WTC11 (cell line): ENCODE data around the gene CHKB. TPM values are rescaled to one million over a fixed set of nuclear protein-coding genes. Genes with fewer than 3 reads are reported as not detected.
A peak's percentile ranks its signal among the peaks of the same experiment; 100 is the strongest.

Experiments
- ATAC-seq: fragments of 200-7000 bp; cut with Tn5 transposase; 2 replicates; pipeline ENCODE4 v1.10.0; 2021; ENCODE audit warnings: mild to moderate bottlenecking, moderate library complexity
- CTCF ChIA-PET: fragments of 300-600 bp; sonication (Branson Sonifier 250); formaldehyde crosslinking; loops from one replicate; lab custom pipeline; 2021; ENCODE audit warnings: antibody characterized with exemption; lab: Charles Lee
- POLR2A ChIA-PET: fragments of 350-600 bp; sonication (Branson Sonifier 250); formaldehyde crosslinking; loops from one replicate; lab custom pipeline; 2021; ENCODE audit warnings: antibody characterized with exemption; lab: Charles Lee
- DNase-seq: peaks from one replicate; pipeline ENCODE4 v3.0.0; 2021; ENCODE audit warnings: low spot score
- H3K27ac Mint-ChIP-seq: 2 replicates; pipeline ENCODE4 v1.8.0; 2021; ENCODE audit warnings: mixed read lengths
- H3K27me3 Mint-ChIP-seq: 2 replicates; pipeline ENCODE4 v1.8.0; 2021; ENCODE audit warnings: low read depth, mild to moderate bottlenecking, moderate library complexity, mixed read lengths
- H3K36me3 Mint-ChIP-seq: 2 replicates; pipeline ENCODE4 v1.8.0; 2021; ENCODE audit warnings: mixed read lengths
- H3K4me1 Mint-ChIP-seq: 2 replicates; pipeline ENCODE4 v1.8.0; 2022; ENCODE audit warnings: mixed read lengths
- H3K4me3 Mint-ChIP-seq: 2 replicates; pipeline ENCODE4 v1.8.0; 2021; ENCODE audit warnings: mild to moderate bottlenecking, moderate library complexity, mixed read lengths
- H3K9me3 Mint-ChIP-seq: 2 replicates; pipeline ENCODE4 v1.8.0; 2021; ENCODE audit warnings: mixed read lengths
- EMX1 ChIP-seq: fragments of 250-450 bp; sonication (Bioruptor Pico); IDR thresholded peaks from 2 replicates; pipeline ENCODE4 v1.8.0; 2021; ENCODE audit warnings: mild to moderate bottlenecking
- FOXP1 ChIP-seq: sonication (generic); formaldehyde crosslinking; IDR thresholded peaks from 2 replicates; pipeline ENCODE4 v1.8.0; 2022; ENCODE audit warnings: missing genetic modification reagents, mild to moderate bottlenecking, moderate library complexity, borderline replicate concordance
- GRHL2 ChIP-seq: fragments of 250-450 bp; sonication (Bioruptor Pico); IDR thresholded peaks from 2 replicates; pipeline ENCODE4 v1.8.0; 2022; ENCODE audit warnings: mild to moderate bottlenecking, moderate library complexity; ENCODE audit not compliant: insufficient replicate concordance, severe bottlenecking
- HMGA2 ChIP-seq: fragments of 250-450 bp; sonication (Bioruptor Pico); IDR thresholded peaks from 2 replicates; pipeline ENCODE4 v1.4.0; 2021; ENCODE audit warnings: mild to moderate bottlenecking, moderate library complexity
- JUN ChIP-seq: sonication (generic); formaldehyde crosslinking; IDR thresholded peaks from 2 replicates; pipeline ENCODE4 v1.8.0; 2023; ENCODE audit warnings: mild to moderate bottlenecking, missing genetic modification reagents
- MYBL2 ChIP-seq: sonication (generic); formaldehyde crosslinking; IDR thresholded peaks from 2 replicates; pipeline ENCODE4 v1.8.1; 2023; ENCODE audit warnings: mild to moderate bottlenecking, moderate library complexity, missing genetic modification reagents
- NFATC4 ChIP-seq: fragments of 250-450 bp; sonication (Bioruptor Pico); IDR thresholded peaks from 2 replicates; pipeline ENCODE4 v1.9.0; 2021; ENCODE audit warnings: mild to moderate bottlenecking
- NR1H2 ChIP-seq: sonication (generic); formaldehyde crosslinking; IDR thresholded peaks from 2 replicates; pipeline ENCODE4 v1.9.0; 2021; ENCODE audit warnings: mild to moderate bottlenecking, moderate library complexity, missing genetic modification reagents
- NR2C2 ChIP-seq: sonication (generic); formaldehyde crosslinking; IDR thresholded peaks from 2 replicates; pipeline ENCODE4 v1.8.0; 2022; ENCODE audit warnings: mild to moderate bottlenecking, missing genetic modification reagents
- SP1 ChIP-seq: sonication (generic); formaldehyde crosslinking; conservative IDR thresholded peaks from 2 replicates; pipeline ENCODE4 v1.8.1; 2022; ENCODE audit warnings: missing genetic modification reagents
- TCF7 ChIP-seq: sonication (generic); formaldehyde crosslinking; IDR thresholded peaks from 2 replicates; pipeline ENCODE4 v1.8.0; 2022; ENCODE audit warnings: mild to moderate bottlenecking, low read depth, missing genetic modification reagents, moderate library complexity
- TP53 ChIP-seq: sonication (generic); formaldehyde crosslinking; IDR thresholded peaks from 2 replicates; pipeline ENCODE4 v1.8.1; 2023; ENCODE audit warnings: mild to moderate bottlenecking, missing genetic modification reagents
- ZNF423 ChIP-seq: fragments of 250-450 bp; sonication (Bioruptor Pico); IDR thresholded peaks from 2 replicates; pipeline ENCODE4 v2.1.2; 2022; ENCODE audit warnings: mild to moderate bottlenecking, moderate library complexity
- total RNA-seq: library from RNA; stranded (reverse); gene quantifications from 3 replicates; pipeline ENCODE4 v1.2.3, GENCODE V29; 2021
- TF ChIP-seq, protein P1 (sequence below): fragments of 250-450 bp; sonication (Bioruptor Pico); IDR thresholded peaks from 2 replicates; pipeline ENCODE4 v2.1.2; 2022; ENCODE audit warnings: mild to moderate bottlenecking, moderate library complexity
- TF ChIP-seq, protein P2 (sequence below): fragments of 200-600 bp; IDR thresholded peaks from 2 replicates; pipeline ENCODE4 v1.8.0; 2022; ENCODE audit warnings: antibody characterized with exemption
- TF ChIP-seq, protein P3 (sequence below): sonication (generic); formaldehyde crosslinking; conservative IDR thresholded peaks from 2 replicates; pipeline ENCODE4 v1.8.1; 2022; ENCODE audit warnings: mild to moderate bottlenecking, missing genetic modification reagents
- TF ChIP-seq, protein P4 (sequence below): sonication (generic); formaldehyde crosslinking; IDR thresholded peaks from 2 replicates; pipeline ENCODE4 v1.8.1; 2022; ENCODE audit warnings: missing genetic modification reagents, borderline replicate concordance
- TF ChIP-seq, protein P5 (sequence below): sonication (generic); formaldehyde crosslinking; IDR thresholded peaks from 2 replicates; pipeline ENCODE4 v1.8.0; 2022; ENCODE audit warnings: mild to moderate bottlenecking, missing genetic modification reagents
- TF ChIP-seq, protein P6 (sequence below): sonication (generic); formaldehyde crosslinking; IDR thresholded peaks from 2 replicates; pipeline ENCODE4 v1.8.0; 2023; ENCODE audit warnings: mild to moderate bottlenecking, missing genetic modification reagents

CHKB gene
- total RNA-seq, 1 experiment from 2014 or later: 75.4 TPM

DNA sequence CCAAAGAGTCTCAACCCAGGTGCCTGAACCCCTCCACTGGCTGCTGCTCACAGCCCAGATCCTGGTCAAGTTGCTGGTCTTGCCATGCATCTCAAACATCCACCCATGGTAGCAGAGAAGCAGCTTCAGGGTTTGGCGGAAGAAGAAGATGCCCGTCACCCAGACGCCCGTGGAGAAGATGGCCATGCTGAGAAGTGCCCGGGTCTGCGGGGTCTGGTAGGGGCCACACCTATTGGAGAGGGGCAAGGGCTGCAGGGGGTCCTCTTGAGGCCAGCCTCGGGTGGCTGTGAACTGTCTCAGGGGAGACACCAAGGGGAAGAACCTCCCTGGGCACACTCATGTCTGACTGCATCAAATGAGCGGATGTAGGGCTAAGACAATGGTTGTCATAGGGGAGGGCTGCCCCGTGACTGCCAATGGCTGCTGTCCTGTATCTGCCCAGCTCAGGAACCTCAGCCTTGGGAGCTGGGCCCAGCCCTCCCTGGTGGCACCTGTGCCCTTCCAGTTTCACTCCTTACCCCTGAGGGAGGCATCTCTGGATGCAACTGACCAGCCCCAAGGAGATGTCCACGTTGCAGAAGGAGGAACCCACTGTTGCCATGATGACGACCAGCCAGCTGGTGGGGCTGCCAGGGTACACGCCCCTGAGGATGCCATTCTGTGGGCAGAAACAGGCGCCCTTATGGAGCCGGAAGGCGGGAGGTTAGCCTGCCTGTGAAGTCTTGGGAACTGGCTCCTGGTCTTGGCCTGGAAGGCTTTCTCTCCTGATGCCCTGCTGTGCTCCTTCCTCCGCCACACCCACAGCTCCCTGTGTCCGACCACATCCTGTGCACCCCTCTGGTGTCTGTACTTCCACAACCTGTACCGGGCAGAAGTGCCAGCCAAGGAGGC lies 5.6 kb downstream of the CHKB start:
- peaks cover 14% of the 10 kb centered on the region for H3K36me3 Mint-ChIP-seq

DNA sequence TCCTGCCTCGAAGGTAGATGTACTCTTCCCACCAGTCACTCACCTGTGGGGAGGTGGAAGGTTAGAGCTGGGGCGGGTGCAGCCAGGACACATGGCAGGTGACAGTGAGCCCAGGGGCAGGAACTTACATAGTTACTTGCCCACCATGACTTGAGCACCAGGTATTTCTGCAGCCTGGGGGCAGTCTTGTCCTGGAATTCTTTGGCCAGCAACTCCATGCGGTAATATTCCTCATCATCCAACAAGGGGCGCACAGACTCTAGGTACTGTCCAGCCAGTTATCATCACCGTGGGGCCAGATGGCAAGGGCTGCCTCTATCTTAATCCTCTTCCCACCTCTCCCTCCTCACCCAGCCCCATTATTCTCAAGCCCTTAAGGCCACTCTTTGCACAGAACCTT lies 6.6 kb downstream of the CHKB start:
- Mint-ChIP-seq H3K27me3 (no peaks in the 10 kb centered on the region), H3K36me3 (peaks cover 18% of the 10 kb centered on the region), H3K4me3 (no peak overlapping the region), H3K4me1 (no peaks in the 10 kb centered on the region), H3K9me3 (no peaks in the 10 kb centered on the region), H3K27ac (no peak overlapping the region)
- POLR2A ChIA-PET: no interaction called here
- TF ChIP-seq, protein P1, sequence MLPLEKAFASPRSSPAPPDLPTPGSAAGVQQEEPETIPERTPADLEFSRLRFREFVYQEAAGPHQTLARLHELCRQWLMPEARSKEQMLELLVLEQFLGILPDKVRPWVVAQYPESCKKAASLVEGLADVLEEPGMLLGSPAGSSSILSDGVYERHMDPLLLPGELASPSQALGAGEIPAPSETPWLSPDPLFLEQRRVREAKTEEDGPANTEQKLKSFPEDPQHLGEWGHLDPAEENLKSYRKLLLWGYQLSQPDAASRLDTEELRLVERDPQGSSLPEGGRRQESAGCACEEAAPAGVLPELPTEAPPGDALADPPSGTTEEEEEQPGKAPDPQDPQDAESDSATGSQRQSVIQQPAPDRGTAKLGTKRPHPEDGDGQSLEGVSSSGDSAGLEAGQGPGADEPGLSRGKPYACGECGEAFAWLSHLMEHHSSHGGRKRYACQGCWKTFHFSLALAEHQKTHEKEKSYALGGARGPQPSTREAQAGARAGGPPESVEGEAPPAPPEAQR: no peak
- TF ChIP-seq, protein P2, sequence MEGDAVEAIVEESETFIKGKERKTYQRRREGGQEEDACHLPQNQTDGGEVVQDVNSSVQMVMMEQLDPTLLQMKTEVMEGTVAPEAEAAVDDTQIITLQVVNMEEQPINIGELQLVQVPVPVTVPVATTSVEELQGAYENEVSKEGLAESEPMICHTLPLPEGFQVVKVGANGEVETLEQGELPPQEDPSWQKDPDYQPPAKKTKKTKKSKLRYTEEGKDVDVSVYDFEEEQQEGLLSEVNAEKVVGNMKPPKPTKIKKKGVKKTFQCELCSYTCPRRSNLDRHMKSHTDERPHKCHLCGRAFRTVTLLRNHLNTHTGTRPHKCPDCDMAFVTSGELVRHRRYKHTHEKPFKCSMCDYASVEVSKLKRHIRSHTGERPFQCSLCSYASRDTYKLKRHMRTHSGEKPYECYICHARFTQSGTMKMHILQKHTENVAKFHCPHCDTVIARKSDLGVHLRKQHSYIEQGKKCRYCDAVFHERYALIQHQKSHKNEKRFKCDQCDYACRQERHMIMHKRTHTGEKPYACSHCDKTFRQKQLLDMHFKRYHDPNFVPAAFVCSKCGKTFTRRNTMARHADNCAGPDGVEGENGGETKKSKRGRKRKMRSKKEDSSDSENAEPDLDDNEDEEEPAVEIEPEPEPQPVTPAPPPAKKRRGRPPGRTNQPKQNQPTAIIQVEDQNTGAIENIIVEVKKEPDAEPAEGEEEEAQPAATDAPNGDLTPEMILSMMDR: 0 out of 2 replicates have a peak, but pooled peaks have one; percentile 16
- ATAC-seq: peak; percentile 54
- peak; percentile 41 for DNase-seq
- CTCF ChIA-PET: interaction anchor here (0.8 to 5.0 kb wide), 10 partner anchors 13 to 124 kb away, joined by 3 to 25 read pairs (median 4); partner anchors contain the start of genes SCO2 and SYCE3

More for the DNA sequence above, 5.6 kb downstream of the CHKB start:
- Mint-ChIP-seq H3K4me1 (0 out of 2 replicates have a peak, but pooled peaks cover 2% of the 10 kb centered on the region), H3K9me3 (no peaks in the 10 kb centered on the region), H3K27ac (peak overlapping the region; percentile 68; the same call in 1 of the 2 replicates), H3K4me3 (no peak overlapping the region), H3K27me3 (no peaks in the 10 kb centered on the region)
- DNase-seq: no peak
- no peak for ATAC-seq
- TF ChIP-seq FOXP1 (CRISPR knock-in tag) (no peak), MYBL2 (CRISPR knock-in tag) (no peak), TCF7 (CRISPR knock-in tag) (no peak), NFATC4 (CRISPR knock-in tag) (no peak), HMGA2 (CRISPR knock-in tag) (no peak), GRHL2 (CRISPR knock-in tag) (no peak), EMX1 (CRISPR knock-in tag) (no peak), JUN (CRISPR knock-in tag) (no peak), TP53 (CRISPR knock-in tag) (no peak), NR2C2 (CRISPR knock-in tag) (no peak), NR1H2 (CRISPR knock-in tag) (no peak), SP1 (CRISPR knock-in tag) (no peak), ZNF423 (CRISPR knock-in tag) (no peak)
- TF ChIP-seq, protein P3, sequence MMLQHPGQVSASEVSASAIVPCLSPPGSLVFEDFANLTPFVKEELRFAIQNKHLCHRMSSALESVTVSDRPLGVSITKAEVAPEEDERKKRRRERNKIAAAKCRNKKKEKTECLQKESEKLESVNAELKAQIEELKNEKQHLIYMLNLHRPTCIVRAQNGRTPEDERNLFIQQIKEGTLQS (CRISPR knock-in tag): no peak
- TF ChIP-seq, protein P4, sequence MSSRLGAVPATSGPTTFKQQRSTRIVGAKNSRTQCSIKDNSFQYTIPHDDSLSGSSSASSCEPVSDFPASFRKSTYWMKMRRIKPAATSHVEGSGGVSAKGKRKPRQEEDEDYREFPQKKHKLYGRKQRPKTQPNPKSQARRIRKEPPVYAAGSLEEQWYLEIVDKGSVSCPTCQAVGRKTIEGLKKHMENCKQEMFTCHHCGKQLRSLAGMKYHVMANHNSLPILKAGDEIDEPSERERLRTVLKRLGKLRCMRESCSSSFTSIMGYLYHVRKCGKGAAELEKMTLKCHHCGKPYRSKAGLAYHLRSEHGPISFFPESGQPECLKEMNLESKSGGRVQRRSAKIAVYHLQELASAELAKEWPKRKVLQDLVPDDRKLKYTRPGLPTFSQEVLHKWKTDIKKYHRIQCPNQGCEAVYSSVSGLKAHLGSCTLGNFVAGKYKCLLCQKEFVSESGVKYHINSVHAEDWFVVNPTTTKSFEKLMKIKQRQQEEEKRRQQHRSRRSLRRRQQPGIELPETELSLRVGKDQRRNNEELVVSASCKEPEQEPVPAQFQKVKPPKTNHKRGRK (CRISPR knock-in tag): no peak
- TF ChIP-seq, protein P5, sequence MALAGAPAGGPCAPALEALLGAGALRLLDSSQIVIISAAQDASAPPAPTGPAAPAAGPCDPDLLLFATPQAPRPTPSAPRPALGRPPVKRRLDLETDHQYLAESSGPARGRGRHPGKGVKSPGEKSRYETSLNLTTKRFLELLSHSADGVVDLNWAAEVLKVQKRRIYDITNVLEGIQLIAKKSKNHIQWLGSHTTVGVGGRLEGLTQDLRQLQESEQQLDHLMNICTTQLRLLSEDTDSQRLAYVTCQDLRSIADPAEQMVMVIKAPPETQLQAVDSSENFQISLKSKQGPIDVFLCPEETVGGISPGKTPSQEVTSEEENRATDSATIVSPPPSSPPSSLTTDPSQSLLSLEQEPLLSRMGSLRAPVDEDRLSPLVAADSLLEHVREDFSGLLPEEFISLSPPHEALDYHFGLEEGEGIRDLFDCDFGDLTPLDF (CRISPR knock-in tag): no peak
- TF ChIP-seq, protein P6, sequence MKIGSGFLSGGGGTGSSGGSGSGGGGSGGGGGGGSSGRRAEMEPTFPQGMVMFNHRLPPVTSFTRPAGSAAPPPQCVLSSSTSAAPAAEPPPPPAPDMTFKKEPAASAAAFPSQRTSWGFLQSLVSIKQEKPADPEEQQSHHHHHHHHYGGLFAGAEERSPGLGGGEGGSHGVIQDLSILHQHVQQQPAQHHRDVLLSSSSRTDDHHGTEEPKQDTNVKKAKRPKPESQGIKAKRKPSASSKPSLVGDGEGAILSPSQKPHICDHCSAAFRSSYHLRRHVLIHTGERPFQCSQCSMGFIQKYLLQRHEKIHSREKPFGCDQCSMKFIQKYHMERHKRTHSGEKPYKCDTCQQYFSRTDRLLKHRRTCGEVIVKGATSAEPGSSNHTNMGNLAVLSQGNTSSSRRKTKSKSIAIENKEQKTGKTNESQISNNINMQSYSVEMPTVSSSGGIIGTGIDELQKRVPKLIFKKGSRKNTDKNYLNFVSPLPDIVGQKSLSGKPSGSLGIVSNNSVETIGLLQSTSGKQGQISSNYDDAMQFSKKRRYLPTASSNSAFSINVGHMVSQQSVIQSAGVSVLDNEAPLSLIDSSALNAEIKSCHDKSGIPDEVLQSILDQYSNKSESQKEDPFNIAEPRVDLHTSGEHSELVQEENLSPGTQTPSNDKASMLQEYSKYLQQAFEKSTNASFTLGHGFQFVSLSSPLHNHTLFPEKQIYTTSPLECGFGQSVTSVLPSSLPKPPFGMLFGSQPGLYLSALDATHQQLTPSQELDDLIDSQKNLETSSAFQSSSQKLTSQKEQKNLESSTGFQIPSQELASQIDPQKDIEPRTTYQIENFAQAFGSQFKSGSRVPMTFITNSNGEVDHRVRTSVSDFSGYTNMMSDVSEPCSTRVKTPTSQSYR (CRISPR knock-in tag): no peak
- ChIA-PET POLR2A (no interaction called here), CTCF (interaction anchor here (0.9 to 5.0 kb wide), 5 partner anchors 14 to 51 kb away, joined by 3 to 25 read pairs (median 4); partner anchors contain the start of genes ARSA, SCO2 and SYCE3)
